PFSK-1 (cell line): ENCODE data around the gene SCYGR2.

Source experiments
- FOXP2 ChIP-seq: optimal IDR thresholded peaks from 2 replicates; pipeline ENCODE3; 2011; ENCODE audit warnings: borderline replicate concordance, control low read depth, inconsistent platforms; ENCODE audit not compliant: insufficient read depth; ENCODE audit errors: extremely low read length, extremely low read depth
- POLR2AphosphoS5 ChIP-seq: IDR thresholded peaks from 2 replicates; pipeline ENCODE4 v1.6.1; 2012; ENCODE audit warnings: low read depth, mild to moderate bottlenecking, control low read depth, low read length, moderate library complexity
- SIN3A ChIP-seq: IDR thresholded peaks from 2 replicates; pipeline ENCODE4 v1.6.1; 2012; ENCODE audit warnings: mild to moderate bottlenecking, low read length, moderate library complexity, borderline replicate concordance; ENCODE audit not compliant: insufficient read depth
- TAF1 ChIP-seq: IDR thresholded peaks from 2 replicates; pipeline ENCODE4 v1.6.1; 2012; ENCODE audit warnings: low read length, control low read depth, borderline replicate concordance; ENCODE audit not compliant: insufficient read depth
- TF ChIP-seq, protein P1 (sequence below), 2 experiments: IDR thresholded peaks; 2 replicates each; pipeline versions ENCODE4 v1.6.1 to v1.8.0; 2011 to 2012; ENCODE audit warnings: low read depth in 2 of 2, low read length in 2 of 2, control low read depth in 1 of 2, inconsistent platforms in 1 of 2, mild to moderate bottlenecking in 1 of 2, moderate library complexity in 1 of 2; ENCODE audit not compliant: insufficient read depth in 1 of 2

Gene SCYGR2

DNA sequence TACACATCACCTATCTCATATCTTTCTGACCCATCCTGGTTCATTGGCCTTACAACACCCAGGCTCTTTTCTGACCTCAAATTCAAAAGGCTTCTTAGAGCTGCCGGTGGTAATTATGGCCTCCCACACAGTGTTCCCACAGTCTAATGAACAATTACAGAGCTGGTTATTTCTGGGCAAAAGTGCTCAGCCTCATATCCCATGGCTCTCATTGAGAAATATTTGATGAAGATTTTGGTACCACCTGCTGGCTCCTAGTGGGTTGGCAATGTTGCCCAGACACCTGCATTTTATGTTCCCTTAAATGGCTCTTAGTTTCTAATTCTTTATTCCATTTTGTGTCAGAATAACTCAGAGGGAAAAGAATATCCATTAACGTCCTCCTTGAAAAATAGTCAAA is 20.1 kb upstream of the SCYGR2 start:
- TF ChIP-seq SIN3A: no peak
- TF ChIP-seq POLR2AphosphoS5: no peak
- TF ChIP-seq TAF1: no peak
- TF ChIP-seq, protein P1, sequence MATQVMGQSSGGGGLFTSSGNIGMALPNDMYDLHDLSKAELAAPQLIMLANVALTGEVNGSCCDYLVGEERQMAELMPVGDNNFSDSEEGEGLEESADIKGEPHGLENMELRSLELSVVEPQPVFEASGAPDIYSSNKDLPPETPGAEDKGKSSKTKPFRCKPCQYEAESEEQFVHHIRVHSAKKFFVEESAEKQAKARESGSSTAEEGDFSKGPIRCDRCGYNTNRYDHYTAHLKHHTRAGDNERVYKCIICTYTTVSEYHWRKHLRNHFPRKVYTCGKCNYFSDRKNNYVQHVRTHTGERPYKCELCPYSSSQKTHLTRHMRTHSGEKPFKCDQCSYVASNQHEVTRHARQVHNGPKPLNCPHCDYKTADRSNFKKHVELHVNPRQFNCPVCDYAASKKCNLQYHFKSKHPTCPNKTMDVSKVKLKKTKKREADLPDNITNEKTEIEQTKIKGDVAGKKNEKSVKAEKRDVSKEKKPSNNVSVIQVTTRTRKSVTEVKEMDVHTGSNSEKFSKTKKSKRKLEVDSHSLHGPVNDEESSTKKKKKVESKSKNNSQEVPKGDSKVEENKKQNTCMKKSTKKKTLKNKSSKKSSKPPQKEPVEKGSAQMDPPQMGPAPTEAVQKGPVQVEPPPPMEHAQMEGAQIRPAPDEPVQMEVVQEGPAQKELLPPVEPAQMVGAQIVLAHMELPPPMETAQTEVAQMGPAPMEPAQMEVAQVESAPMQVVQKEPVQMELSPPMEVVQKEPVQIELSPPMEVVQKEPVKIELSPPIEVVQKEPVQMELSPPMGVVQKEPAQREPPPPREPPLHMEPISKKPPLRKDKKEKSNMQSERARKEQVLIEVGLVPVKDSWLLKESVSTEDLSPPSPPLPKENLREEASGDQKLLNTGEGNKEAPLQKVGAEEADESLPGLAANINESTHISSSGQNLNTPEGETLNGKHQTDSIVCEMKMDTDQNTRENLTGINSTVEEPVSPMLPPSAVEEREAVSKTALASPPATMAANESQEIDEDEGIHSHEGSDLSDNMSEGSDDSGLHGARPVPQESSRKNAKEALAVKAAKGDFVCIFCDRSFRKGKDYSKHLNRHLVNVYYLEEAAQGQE (IDR thresholded peaks at IDR 0.05; ENCODE audit: insufficient read depth in 1 of 2, low read depth in 2 of 2, low read length in 2 of 2): no peak
- TF ChIP-seq FOXP2: no peak

DNA sequence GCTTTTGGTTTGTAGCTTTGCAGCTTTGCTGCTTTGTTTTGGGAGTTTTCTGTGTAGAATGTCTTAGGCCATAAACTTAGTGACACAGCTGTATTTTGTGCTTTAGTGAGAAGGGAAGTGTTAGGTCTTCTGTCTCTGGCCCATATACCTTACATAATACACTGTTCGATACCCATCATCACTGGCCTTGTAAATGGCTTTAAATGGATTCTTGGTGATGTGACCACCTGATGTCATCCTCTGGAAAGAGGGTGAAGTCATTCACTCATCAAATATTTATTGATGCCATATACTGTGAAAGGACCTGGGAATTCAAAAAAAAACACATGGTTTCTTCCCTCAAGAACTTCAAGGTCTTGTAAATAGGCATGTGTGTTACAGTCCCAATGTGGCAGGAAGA is 18.9 kb upstream of the SCYGR2 start:
- no peak for TF ChIP-seq FOXP2
- TF ChIP-seq, protein P1 (IDR thresholded peaks at IDR 0.05; ENCODE audit: insufficient read depth in 1 of 2, low read depth in 2 of 2, low read length in 2 of 2): no peak
- no peak for TF ChIP-seq SIN3A
- TF ChIP-seq POLR2AphosphoS5: no peak
- TF ChIP-seq TAF1: no peak

- TF ChIP-seq SIN3A (no peak), FOXP2 (no peak), POLR2AphosphoS5 (no peak), TAF1 (no peak)
- TF ChIP-seq, protein P1 (IDR thresholded peaks at IDR 0.05; ENCODE audit: insufficient read depth in 1 of 2, low read depth in 2 of 2, low read length in 2 of 2): no peak
Observed at GRCh38 chr2:227582369-227582768, 16.3 kb upstream of the SCYGR2 start.

DNA sequence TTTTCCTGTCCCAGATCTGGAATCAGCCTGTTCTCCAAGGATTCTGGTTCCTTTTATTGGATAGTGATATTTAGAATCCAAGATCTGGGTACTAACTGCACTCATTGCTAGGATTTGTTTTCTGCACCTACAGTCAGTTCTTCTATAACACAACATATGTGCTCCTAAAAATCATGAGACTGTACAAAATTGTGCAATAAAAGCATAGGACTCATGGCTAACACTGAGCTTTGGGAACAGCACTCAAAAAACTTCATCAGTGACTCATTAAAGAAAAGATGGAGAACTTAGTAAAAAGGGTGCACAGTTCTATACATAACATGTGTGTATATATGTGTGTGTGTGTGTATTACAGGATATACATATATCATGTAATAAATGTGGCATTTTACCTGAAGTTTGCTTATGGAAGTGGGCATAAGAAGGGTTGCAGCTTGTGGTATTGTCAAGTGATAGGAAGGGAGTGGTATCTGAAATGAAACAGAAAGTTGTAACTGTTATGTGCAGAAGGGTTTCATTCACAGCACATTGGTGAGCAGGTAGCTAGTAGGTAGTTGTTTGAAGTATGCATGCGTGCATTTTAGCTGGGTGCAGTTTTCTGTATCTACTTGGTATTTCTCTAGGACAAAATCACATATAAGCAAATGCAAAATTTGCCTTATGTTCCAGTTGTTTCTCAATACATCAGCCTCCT is 5.9 kb upstream of the SCYGR2 start:
- TF ChIP-seq FOXP2 (no peak), SIN3A (no peak), TAF1 (no peak), POLR2AphosphoS5 (no peak)
- TF ChIP-seq, protein P1 (IDR thresholded peaks at IDR 0.05; ENCODE audit: insufficient read depth in 1 of 2, low read depth in 2 of 2, low read length in 2 of 2): no peak

DNA sequence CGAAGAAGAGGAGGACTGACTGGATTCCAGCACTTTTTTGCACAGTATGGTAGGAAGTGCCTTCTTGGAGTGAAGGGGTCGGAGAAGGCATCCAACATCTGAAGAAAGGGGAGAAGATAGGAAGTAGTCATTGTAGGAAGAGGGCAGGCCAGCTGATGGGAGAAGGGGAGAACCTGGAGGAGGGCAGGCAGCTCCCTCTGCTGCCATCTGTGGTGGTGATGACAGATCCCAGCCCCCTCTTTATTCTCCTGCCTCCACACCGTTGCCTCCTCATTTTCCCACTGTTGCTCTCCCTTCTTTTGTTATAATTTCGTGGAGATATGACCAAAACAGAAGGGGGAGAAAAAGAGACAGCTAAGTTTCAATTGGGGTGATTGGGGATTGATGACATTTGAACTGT is 2.9 kb upstream of the SCYGR2 start:
- TF ChIP-seq TAF1 (no peak), FOXP2 (no peak), SIN3A (no peak), POLR2AphosphoS5 (no peak)
- TF ChIP-seq, protein P1 (IDR thresholded peaks at IDR 0.05; ENCODE audit: insufficient read depth in 1 of 2, low read depth in 2 of 2, low read length in 2 of 2): no peak
